HG02571 (cell line): ENCODE data around the gene MTRFR.
A peak's percentile ranks its signal among the peaks of the same experiment; 100 is the strongest.

Source experiments
- ATAC-seq: cut with Tn5 transposase; IDR thresholded peaks from one replicate; pipeline ENCODE4 v1.9.1; 2021; ENCODE audit warnings: mild to moderate bottlenecking, moderate library complexity; ENCODE audit not compliant: unreplicated experiment

Gene MTRFR

GRCh38 chr12:123269896-123270213 is 36.6 kb downstream of the MTRFR start:
- no peak for ATAC-seq

GRCh38 chr12:123270214-123271000 is 37.2 kb downstream of the MTRFR start:
- peak; percentile 17 for ATAC-seq

GRCh38 chr12:123271001-123271668 is 37.9 kb downstream of the MTRFR start:
- ATAC-seq: peak; percentile 56

GRCh38 chr12:123273166-123273565 is 39.9 kb downstream of the MTRFR start:
- no peak for ATAC-seq

- ATAC-seq: no peak
Observed at GRCh38 chr12:123278101-123278627, 44.9 kb downstream of the MTRFR start.

- no peak for ATAC-seq
Observed at GRCh38 chr12:123280971-123281370, 47.7 kb downstream of the MTRFR start.

GRCh38 chr12:123282111-123282510 is 48.9 kb downstream of the MTRFR start:
- no peak for ATAC-seq

GRCh38 chr12:123283461-123283860 is 50.2 kb downstream of the MTRFR start:
- ATAC-seq: no peak

GRCh38 chr12:123284669-123285068 is 51.4 kb downstream of the MTRFR start:
- no peak for ATAC-seq

GRCh38 chr12:123286652-123287373 is 53.6 kb downstream of the MTRFR start:
- no peak for ATAC-seq

- ATAC-seq: no peak
Observed at GRCh38 chr12:123288751-123289346, 55.6 kb downstream of the MTRFR start.

- no peak for ATAC-seq
Observed at GRCh38 chr12:123289911-123290310, 56.7 kb downstream of the MTRFR start.

GRCh38 chr12:123293178-123293760 is 60.0 kb downstream of the MTRFR start:
- ATAC-seq: no peak

GRCh38 chr12:123305136-123305535 is 71.9 kb downstream of the MTRFR start:
- ATAC-seq: no peak

- no peak for ATAC-seq
Observed at GRCh38 chr12:123306200-123306599, 73.0 kb downstream of the MTRFR start.
